H1 (cell line): ENCODE measurements around the gene NOL9. TPM values are rescaled to one million over a fixed set of nuclear protein-coding genes. Genes with fewer than 3 reads are reported as not detected.

Experiments
- CTCF ChIA-PET: fragments of 300-600 bp; sonication (Branson Sonifier 250); formaldehyde crosslinking; loops from one replicate; lab custom pipeline; 2021; ENCODE audit not compliant: partially characterized antibody; lab: Charles Lee
- POLR2A ChIA-PET: fragments of 300-600 bp; sonication (Branson Sonifier 250); formaldehyde crosslinking; loops from one replicate; lab custom pipeline; 2021; ENCODE audit warnings: inconsistent platforms; ENCODE audit not compliant: partially characterized antibody; lab: Charles Lee
- DNase-seq, 2 experiments: peaks; one replicate each; pipeline versions ENCODE4 v3.0.0 to v3.0.0-alpha.2; 2010 to 2022; ENCODE audit warnings: low spot score in 2 of 2, low read depth in 1 of 2, mixed read lengths in 1 of 2
- FAIRE-seq: peaks from 2 replicates; lab custom pipeline; 2011; peaks lifted over from hg19 to GRCh38; lab: Jason Lieb, UNC
- H2AFZ ChIP-seq: 2 replicates; pipeline ENCODE4 v1.8.1; 2012; ENCODE audit warnings: low read length, inconsistent platforms
- H2AK5ac ChIP-seq: 2 replicates; pipeline ENCODE4 v1.6.1; 2013; ENCODE audit warnings: low read depth, low read length
- H2BK120ac ChIP-seq: replicated peaks from 2 replicates; pipeline ENCODE3; 2013; ENCODE audit warnings: low read depth, low read length, inconsistent platforms
- H2BK12ac ChIP-seq: 2 replicates; pipeline ENCODE4 v1.6.1; 2013; ENCODE audit warnings: low read depth, low read length
- H2BK15ac ChIP-seq: 2 replicates; pipeline ENCODE4 v1.6.1; 2013; ENCODE audit warnings: low read length
- H2BK20ac ChIP-seq: 2 replicates; pipeline ENCODE4 v1.6.1; 2013; ENCODE audit warnings: low read length
- H2BK5ac ChIP-seq: 2 replicates; pipeline ENCODE4 v1.6.1; 2013; ENCODE audit warnings: low read depth, low read length
- H3K14ac ChIP-seq: 2 replicates; pipeline ENCODE4 v1.6.1; 2013; ENCODE audit warnings: inconsistent platforms; ENCODE audit not compliant: insufficient read length
- H3K18ac ChIP-seq: 2 replicates; pipeline ENCODE4 v1.6.1; 2013; ENCODE audit warnings: low read length; ENCODE audit errors: extremely low read depth
- H3K23ac ChIP-seq: 2 replicates; pipeline ENCODE4 v1.6.1; 2013; ENCODE audit warnings: inconsistent platforms; ENCODE audit not compliant: insufficient read length
- H3K23me2 ChIP-seq: 2 replicates; pipeline ENCODE4 v1.6.1; 2013; ENCODE audit warnings: low read depth, low read length
- H3K27ac ChIP-seq: 2 replicates; pipeline ENCODE4 v1.6.1; 2011; ENCODE audit warnings: low read depth, low read length, inconsistent platforms
- H3K27me3 ChIP-seq, 4 experiments: replicated peaks in 1 of 4; 1 replicate in 1 of 4; 2 replicates in 3 of 4; pipeline versions ENCODE4 v1.6.1 to v1.8.1; 2011 to 2013; ENCODE audit warnings: low read length in 3 of 4, mild to moderate bottlenecking in 3 of 4, inconsistent platforms in 2 of 4, mixed read lengths in 2 of 4, moderate library complexity in 1 of 4; ENCODE audit not compliant: control insufficient read depth in 3 of 4, insufficient read depth in 3 of 4; ENCODE audit errors: extremely low read depth in 1 of 4
- H3K36me3 ChIP-seq, 4 experiments: 2 replicates each; pipeline versions ENCODE4 v1.6.1 to v1.8.1; 2011 to 2013; ENCODE audit warnings: mild to moderate bottlenecking in 4 of 4, low read length in 3 of 4, moderate library complexity in 2 of 4, control low read depth in 1 of 4, inconsistent platforms in 1 of 4; ENCODE audit not compliant: insufficient read depth in 4 of 4, control insufficient read depth in 2 of 4
- H3K4ac ChIP-seq: replicated peaks from 2 replicates; pipeline ENCODE3; 2013; ENCODE audit warnings: low read length, low read depth, mixed read lengths, inconsistent platforms; ENCODE audit not compliant: insufficient read length
- H3K4me1 ChIP-seq, 4 experiments: replicated peaks in 1 of 4; 1 replicate in 1 of 4; 2 replicates in 3 of 4; pipeline versions ENCODE4 v1.6.1 to v1.8.1; 2011 to 2013; ENCODE audit warnings: low read length in 3 of 4, inconsistent platforms in 2 of 4, mixed read lengths in 1 of 4; ENCODE audit not compliant: insufficient read depth in 4 of 4, control insufficient read depth in 3 of 4
- H3K4me2 ChIP-seq, 2 experiments: 2 replicates each; pipeline versions ENCODE4 v1.6.1 to v1.8.1; 2011 to 2013; ENCODE audit warnings: low read depth in 2 of 2, low read length in 2 of 2, control low read depth in 1 of 2, inconsistent platforms in 1 of 2, mild to moderate bottlenecking in 1 of 2; ENCODE audit not compliant: insufficient read depth in 1 of 2
- H3K4me3 ChIP-seq, 4 experiments: fragments of 200-600, 300-600 bp in 1 of 4; sonication (generic), shearing (Covaris generic), sonication (Bioruptor Twin) in 1 of 4; 2 replicates each; pipeline versions ENCODE4 v1.5.1 to v1.8.1; 2011 to 2016; ENCODE audit warnings: low read length in 4 of 4, low read depth in 3 of 4, control low read depth in 2 of 4, inconsistent platforms in 2 of 4, mild to moderate bottlenecking in 2 of 4, mixed read lengths in 1 of 4, moderate library complexity in 1 of 4; ENCODE audit not compliant: insufficient read depth in 2 of 4; ENCODE audit errors: extremely low read depth in 1 of 4
- H3K56ac ChIP-seq: replicated peaks from 2 replicates; pipeline ENCODE3; 2013; ENCODE audit warnings: low read depth, mild to moderate bottlenecking, mixed read lengths, low read length, inconsistent platforms; ENCODE audit not compliant: insufficient read length
- H3K79me1 ChIP-seq: 2 replicates; pipeline ENCODE4 v1.6.1; 2013; ENCODE audit warnings: low read depth, low read length, control low read depth
- H3K79me2 ChIP-seq, 2 experiments: 2 replicates each; pipeline versions ENCODE4 v1.6.1 to v1.8.1; 2012 to 2013; ENCODE audit warnings: low read length in 2 of 2, mild to moderate bottlenecking in 2 of 2, inconsistent platforms in 1 of 2; ENCODE audit not compliant: insufficient read depth in 2 of 2, control insufficient read depth in 1 of 2
- H3K9ac ChIP-seq, 4 experiments: replicated peaks in 1 of 4; 1 replicate in 1 of 4; 2 replicates in 3 of 4; pipeline versions ENCODE4 v1.6.1 to v1.8.1; 2011 to 2013; ENCODE audit warnings: low read depth in 3 of 4, low read length in 3 of 4, control low read depth in 2 of 4, mild to moderate bottlenecking in 2 of 4, moderate library complexity in 2 of 4, inconsistent platforms in 1 of 4; ENCODE audit errors: extremely low read depth in 1 of 4
- H3K9me3 ChIP-seq, 2 experiments: 2 replicates each; pipeline versions ENCODE4 v1.6.1 to v1.8.1; 2012 to 2013; ENCODE audit warnings: mild to moderate bottlenecking in 2 of 2, moderate library complexity in 2 of 2, control low read depth in 1 of 2, inconsistent platforms in 1 of 2, low read depth in 1 of 2, low read length in 1 of 2, mixed read lengths in 1 of 2; ENCODE audit not compliant: insufficient read depth in 2 of 2
- H4K20me1 ChIP-seq, 2 experiments: replicated peaks in 1 of 2; 2 replicates each; pipeline versions ENCODE3 to v1.8.1; 2011 to 2013; ENCODE audit warnings: inconsistent platforms in 2 of 2, low read length in 2 of 2, mild to moderate bottlenecking in 1 of 2; ENCODE audit not compliant: insufficient read depth in 2 of 2, control insufficient read depth in 1 of 2
- H4K5ac ChIP-seq: 2 replicates; pipeline ENCODE4 v1.6.1; 2013; ENCODE audit warnings: low read length, low read depth, mixed read lengths, inconsistent platforms; ENCODE audit not compliant: insufficient read length
- H4K8ac ChIP-seq: 2 replicates; pipeline ENCODE4 v1.8.0; 2013; ENCODE audit warnings: mild to moderate bottlenecking, moderate library complexity, low read length, inconsistent platforms; ENCODE audit not compliant: insufficient read depth; ENCODE audit errors: extremely low read depth
- H4K91ac ChIP-seq: replicated peaks from 2 replicates; pipeline ENCODE3; 2013; ENCODE audit warnings: low read length, mixed read lengths, inconsistent platforms; ENCODE audit not compliant: insufficient read length
- GTF2F1 ChIP-seq: IDR thresholded peaks from 2 replicates; pipeline ENCODE4 v1.6.1; 2012; ENCODE audit warnings: low read depth, low read length, improper control_type of control experiment, borderline replicate concordance
- JUN ChIP-seq: IDR thresholded peaks from 2 replicates; pipeline ENCODE4 v1.6.1; 2011; ENCODE audit warnings: low read depth, mild to moderate bottlenecking, improper control_type of control experiment, low read length
- POU5F1 ChIP-seq: IDR thresholded peaks from 2 replicates; pipeline ENCODE4 v1.6.1; 2011; ENCODE audit warnings: low read depth, mild to moderate bottlenecking, low read length, moderate library complexity
- RBBP5 ChIP-seq: IDR thresholded peaks from 2 replicates; pipeline ENCODE4 v1.7.1; 2012; ENCODE audit warnings: low read depth, mild to moderate bottlenecking, inconsistent platforms, low read length, moderate library complexity, borderline replicate concordance
- RFX5 ChIP-seq: IDR thresholded peaks from 2 replicates; pipeline ENCODE4 v1.6.1; 2011; ENCODE audit warnings: low read depth, low read length, improper control_type of control experiment, borderline replicate concordance
- ZNF274 ChIP-seq: IDR thresholded peaks from 2 replicates; pipeline ENCODE4 v1.7.0; 2012; ENCODE audit warnings: low read length, borderline replicate concordance; ENCODE audit errors: extremely low read depth
- WGBS, 2 experiments: shearing (Covaris generic) in 1 of 2; methylation state at CpG; one replicate each; pipeline versions ENCODE4 v1.1.6 to v1.1.7; 2013 to 2015; ENCODE audit warnings: low lambda C conversion rate in 2 of 2, mixed read lengths in 2 of 2, inconsistent platforms in 1 of 2, low coverage in 1 of 2, missing lambda C conversion rate in 1 of 2; ENCODE audit not compliant: insufficient replicate concordance in 2 of 2, insufficient coverage in 1 of 2, insufficient read length in 1 of 2; ENCODE audit errors: extremely low coverage in 1 of 2, missing lambda C conversion rate in 1 of 2; 5-methylcytosine and 5-hydroxymethylcytosine counted together
- long read RNA-seq, 2 experiments: library from RNA in 1 of 2; library from capped mRNA in 1 of 2; stranded (forward); transcript quantifications; one replicate each; pipeline ENCODE4 v2.0.0, GENCODE V29; 2021; ENCODE audit warnings: inconsistent platforms in 1 of 2
- polyA minus RNA-seq, 3 experiments: library from RNA; depleted of rRNA, polyadenylated mRNA; stranded (reverse); fragments of >200 nt; gene quantifications; 1 replicate in 2 of 3; 2 replicates in 1 of 3; pipeline ENCODE4 v1.2.3, GENCODE V29; 2011
- polyA plus RNA-seq, 7 experiments: library from polyadenylated mRNA; depleted of rRNA in 3 of 7; stranded (reverse) in 5 of 7; unstranded in 2 of 7; fragments of >200 nt in 5 of 7; fragments of 200-250 nt in 2 of 7; gene quantifications; 1 replicate in 5 of 7; 2 replicates in 1 of 7; 4 replicates in 1 of 7; pipeline versions ENCODE4 v1.2.1 to v1.2.3, GENCODE V29; 2011 to 2013; ENCODE audit warnings: missing spikeins in 2 of 7, mixed read lengths in 2 of 7
- total RNA-seq: library from RNA; stranded (reverse); fragmentation: NEBNext Ultra II Directional; extraction: Animal tissue kit (Norgen Biotek cat#: 25700); gene quantifications from 2 replicates; pipeline ENCODE4 v1.2.1, GENCODE V29; 2021

NOL9 gene
- total RNA-seq (38.1 and 42.9 TPM in 2 replicates), polyA plus RNA-seq (2011; rRNA removed) (11.6 and 17.1 TPM in 2 replicates), polyA minus RNA-seq (2011; rRNA and poly(A)+ RNA removed) (30.9 and 33.2 TPM in 2 replicates)
- 14.3 TPM for polyA plus RNA-seq (2011; cell fraction: cytosol; rRNA removed)
- 13.0 TPM for polyA plus RNA-seq (2011; cell fraction: nucleus; rRNA removed)
- polyA plus RNA-seq (2012, experiment 1 of 2), result 7.7 to 13.4 TPM (median 9.7 TPM) in 4 replicates
- 3.5 TPM for polyA plus RNA-seq (2012, experiment 2 of 2)
- 14.9 TPM for polyA plus RNA-seq (2013, experiment 1 of 2)
- polyA plus RNA-seq (2013, experiment 2 of 2), result 14.8 TPM
- polyA minus RNA-seq (2011; cell fraction: cytosol; rRNA and poly(A)+ RNA removed), result 20.6 TPM
- 40.2 TPM for polyA minus RNA-seq (2011; cell fraction: nucleus; rRNA and poly(A)+ RNA removed)
- long read RNA-seq, experiment 1, full-length matches to known transcripts, result 2 of 8 reads
- long read RNA-seq, experiment 1, partial matches to known transcripts, result 1 of 8 reads
- long read RNA-seq, experiment 1, other reads (novel, unspliced or antisense), result 5 of 8 reads
- long read RNA-seq, experiment 2, result 0 reads

DNA sequence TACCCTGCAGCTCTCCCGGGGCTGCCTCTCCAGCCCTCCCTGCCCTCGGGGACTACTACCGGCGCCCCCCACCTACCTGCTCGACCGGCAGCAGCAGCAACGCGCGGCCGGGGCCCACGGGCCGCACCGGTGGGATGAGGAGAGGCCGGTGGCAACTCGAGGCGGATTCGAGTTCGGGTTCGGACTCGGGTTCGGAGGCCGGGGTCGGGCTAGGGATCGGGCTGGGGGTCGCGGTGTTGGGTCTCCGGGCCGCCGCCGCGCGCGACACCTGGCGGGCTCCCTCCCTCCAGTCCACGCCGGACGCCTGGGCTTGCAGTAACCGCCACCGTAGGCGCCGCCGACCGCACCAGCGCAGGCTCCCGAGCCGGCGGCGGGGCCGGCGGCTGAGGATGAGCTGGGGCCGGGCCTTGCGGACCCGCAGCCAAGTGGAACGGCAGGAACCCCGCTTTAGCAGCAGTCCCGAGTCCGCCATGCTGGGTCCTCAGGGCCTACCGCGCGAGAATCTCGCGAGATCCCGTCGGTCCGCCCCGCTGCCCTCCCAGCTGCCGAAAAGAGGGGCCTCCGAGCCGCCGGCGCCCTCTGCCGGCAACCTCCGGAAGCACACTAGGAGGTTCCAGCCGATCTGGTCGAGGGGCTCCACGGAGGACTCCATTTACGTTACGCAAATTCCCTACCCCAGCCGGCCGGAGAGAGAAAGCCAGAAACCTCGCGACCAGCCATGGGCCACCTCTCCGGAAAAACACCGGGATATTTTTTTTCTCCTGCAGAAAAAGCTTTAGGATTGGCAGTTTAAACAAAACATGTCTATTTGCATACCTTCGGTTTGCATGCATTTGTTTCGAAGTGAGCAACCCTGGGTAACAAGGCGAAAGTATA, at the start of gene NOL9:
Gene NOL9, minus strand, starts transcription at position 483 of the 876 bp plus-strand sequence. Its CDS starts 11 bp downstream, at position 472.
- peaks cover 4 to 11% (median 7%) of the 10 kb centered on the region in 4 experiments; a peak in 7 of 8 replicates for H3K36me3 ChIP-seq
- H2BK20ac ChIP-seq, result no peak within 1 kb of the TSS
- H3K14ac ChIP-seq, result no peak within 1 kb of the TSS
- H4K8ac ChIP-seq, result peak within 1 kb of the TSS; percentile 96
- H3K9ac ChIP-seq, result peak within 1 kb of the TSS; percentile 62 to 100 (median 95)
- WGBS, 2 experiments, result 11% methylated on average over 37 of the region's 87 CpGs; no CpG with 5 or more reads in 1 of the 2 experiments
- H4K20me1 ChIP-seq, result peaks cover 3 to 4% of the 10 kb centered on the region in 2 experiments
- 0 out of 2 replicates have a peak within 1 kb of the TSS, but pooled peaks have one; percentile 78 for H2BK12ac ChIP-seq
- DNase-seq, result peak; percentile 73 to 99
- no peaks in the 10 kb centered on the region for H3K27me3 ChIP-seq
- H3K18ac ChIP-seq, result no peak within 1 kb of the TSS; the same call in 1 of the 2 replicates
- no peak within 1 kb of the TSS for H2BK120ac ChIP-seq
- no peaks in the 10 kb centered on the region for H3K9me3 ChIP-seq
- H2BK15ac ChIP-seq, result 0 out of 2 replicates have a peak within 1 kb of the TSS, but pooled peaks have one; percentile 81
- H3K79me1 ChIP-seq, result peaks cover 5% of the 10 kb centered on the region
- H4K91ac ChIP-seq, result peak within 1 kb of the TSS; percentile 1
- no peak within 1 kb of the TSS for H2AK5ac ChIP-seq
- H2BK5ac ChIP-seq, result no peak within 1 kb of the TSS; the same call in 1 of the 2 replicates
- peaks cover 3 to 6% (median 5%) of the 10 kb centered on the region in 4 experiments; a peak in 5 of 7 replicates for H3K4me1 ChIP-seq
- H3K27ac ChIP-seq, result peak within 1 kb of the TSS; percentile 86
- H3K4ac ChIP-seq, result no peak within 1 kb of the TSS
- ChIA-PET POLR2A (interaction anchor here (0.7 to 5.2 kb wide), 17 partner anchors 7 to 1874 kb away, joined by 3 to 46 read pairs (median 4); partner anchors contain the start of gene KLHL21), CTCF (interaction anchor here (0.6 to 3.4 kb wide), 27 partner anchors 9 to 1122 kb away, joined by 3 to 23 read pairs (median 5); partner anchors contain the start of gene ZBTB48)
- FAIRE-seq, result no peak
- H3K79me2 ChIP-seq, result peaks cover 6 to 23% of the 10 kb centered on the region in 2 experiments
- H3K56ac ChIP-seq, result peak within 1 kb of the TSS; percentile 18
- no peaks in the 10 kb centered on the region; the same call in 1 of the 2 replicates for H3K23me2 ChIP-seq
- H2AFZ ChIP-seq, result peak within 1 kb of the TSS; percentile 47
- H3K23ac ChIP-seq, result no peak within 1 kb of the TSS
- H3K4me3 ChIP-seq, result peak within 1 kb of the TSS; percentile 66 to 97 (median 90)
- H4K5ac ChIP-seq, result peak within 1 kb of the TSS; percentile 37
- peak within 1 kb of the TSS; percentile 71 to 78 for H3K4me2 ChIP-seq
- TF ChIP-seq ZNF274 (no peak), RBBP5 (peak; percentile 99), RFX5 (no peak), POU5F1 (no peak), GTF2F1 (peak; percentile 84; the same call in 1 of the 2 replicates), JUN (no peak)
